ENCODE data around the gene CD177. TPM values are rescaled to one million over a fixed set of nuclear protein-coding genes. Genes with fewer than 3 reads are reported as not detected.

CD177 gene
- total and polyA plus RNA-seq, 7 donors = 0.03 to 1.1 (median 0.16) TPM; not detected in 2

DNA sequence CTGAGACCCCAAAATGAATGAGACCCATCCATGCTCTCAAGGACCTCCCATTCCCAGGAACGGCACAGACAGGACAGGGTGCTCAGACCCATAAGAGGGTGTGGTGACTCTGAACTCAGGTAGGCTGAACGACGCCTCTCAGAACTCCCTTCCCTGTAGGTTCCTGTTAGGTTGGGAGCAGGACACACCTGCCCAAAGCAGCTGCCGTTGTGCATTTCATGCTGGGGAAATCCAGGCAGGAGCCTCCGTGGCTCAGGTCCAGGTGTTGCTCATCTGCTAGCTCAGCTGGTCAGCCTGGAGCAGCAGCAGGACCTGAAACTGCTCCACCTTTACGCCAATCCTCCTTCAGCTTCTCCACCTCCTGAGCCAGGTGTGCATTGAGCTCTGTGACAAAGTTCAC lies 42.1 kb downstream of the CD177 start:
- no peak for ATAC-seq
- TF ChIP-seq, protein P1, sequence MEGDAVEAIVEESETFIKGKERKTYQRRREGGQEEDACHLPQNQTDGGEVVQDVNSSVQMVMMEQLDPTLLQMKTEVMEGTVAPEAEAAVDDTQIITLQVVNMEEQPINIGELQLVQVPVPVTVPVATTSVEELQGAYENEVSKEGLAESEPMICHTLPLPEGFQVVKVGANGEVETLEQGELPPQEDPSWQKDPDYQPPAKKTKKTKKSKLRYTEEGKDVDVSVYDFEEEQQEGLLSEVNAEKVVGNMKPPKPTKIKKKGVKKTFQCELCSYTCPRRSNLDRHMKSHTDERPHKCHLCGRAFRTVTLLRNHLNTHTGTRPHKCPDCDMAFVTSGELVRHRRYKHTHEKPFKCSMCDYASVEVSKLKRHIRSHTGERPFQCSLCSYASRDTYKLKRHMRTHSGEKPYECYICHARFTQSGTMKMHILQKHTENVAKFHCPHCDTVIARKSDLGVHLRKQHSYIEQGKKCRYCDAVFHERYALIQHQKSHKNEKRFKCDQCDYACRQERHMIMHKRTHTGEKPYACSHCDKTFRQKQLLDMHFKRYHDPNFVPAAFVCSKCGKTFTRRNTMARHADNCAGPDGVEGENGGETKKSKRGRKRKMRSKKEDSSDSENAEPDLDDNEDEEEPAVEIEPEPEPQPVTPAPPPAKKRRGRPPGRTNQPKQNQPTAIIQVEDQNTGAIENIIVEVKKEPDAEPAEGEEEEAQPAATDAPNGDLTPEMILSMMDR (IDR thresholded peaks at IDR 0.05) = no peak
- H3K4me3 ChIP-seq = no peak overlapping the region
- H3K27ac ChIP-seq = no peak overlapping the region
- 66 to 67% (median 67%) methylated on average over 6 of the region's 6 CpGs for WGBS, 3 donors
- no peaks in the 10 kb centered on the region for H3K4me1 ChIP-seq
- no peaks in the 10 kb centered on the region for H3K27me3 ChIP-seq (ENCODE audit: insufficient read depth in 3 of 3, low read length in 2 of 3)
- intact Hi-C loops (cut with DNase I) = no loop called here
- DNase-seq = no peak
- no peaks in the 10 kb centered on the region for H3K9me3 ChIP-seq
- no peaks in the 10 kb centered on the region for H3K36me3 ChIP-seq (ENCODE audit: insufficient read depth in 1 of 2, low read depth in 1 of 2)

DNA sequence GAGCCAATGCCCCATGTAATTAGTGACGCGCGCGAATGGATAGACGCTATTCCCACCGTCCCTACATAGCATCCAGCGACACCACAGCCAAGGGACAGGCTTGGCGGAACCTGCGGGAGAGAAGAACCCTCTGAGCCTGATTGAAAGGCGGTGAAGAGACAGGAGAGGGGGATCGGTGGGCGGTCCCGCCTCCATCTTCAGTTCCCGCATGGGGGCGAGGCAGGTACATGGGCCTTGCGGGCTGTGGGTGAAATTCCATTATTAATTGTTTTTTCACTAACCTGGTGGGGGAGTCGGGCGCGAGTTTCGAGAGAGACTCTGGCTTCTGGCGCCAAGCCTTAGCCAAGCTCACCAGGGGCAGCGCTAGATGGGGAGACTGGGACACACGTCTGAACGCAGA lies 52.8 kb downstream of the CD177 start:
- intact Hi-C loops (cut with DNase I) = no loop called here
- H3K36me3 ChIP-seq (ENCODE audit: insufficient read depth in 1 of 2, low read depth in 1 of 2) = no peaks in the 10 kb centered on the region
- H3K27ac ChIP-seq = no peak overlapping the region
- ATAC-seq (no peak), DNase-seq (no peak)
- TF ChIP-seq, protein P1 (IDR thresholded peaks at IDR 0.05) = no peak
- no peak overlapping the region for H3K4me3 ChIP-seq
- H3K4me1 ChIP-seq = no peaks in the 10 kb centered on the region
- H3K9me3 ChIP-seq = no peaks in the 10 kb centered on the region
- H3K27me3 ChIP-seq (ENCODE audit: insufficient read depth in 3 of 3, low read length in 2 of 3) = peaks cover 0 to 9% (median 1%) of the 10 kb centered on the region in 3 donors
- 44 to 51% (median 49%) methylated on average over 24 of the region's 24 CpGs for WGBS, 3 donors

DNA sequence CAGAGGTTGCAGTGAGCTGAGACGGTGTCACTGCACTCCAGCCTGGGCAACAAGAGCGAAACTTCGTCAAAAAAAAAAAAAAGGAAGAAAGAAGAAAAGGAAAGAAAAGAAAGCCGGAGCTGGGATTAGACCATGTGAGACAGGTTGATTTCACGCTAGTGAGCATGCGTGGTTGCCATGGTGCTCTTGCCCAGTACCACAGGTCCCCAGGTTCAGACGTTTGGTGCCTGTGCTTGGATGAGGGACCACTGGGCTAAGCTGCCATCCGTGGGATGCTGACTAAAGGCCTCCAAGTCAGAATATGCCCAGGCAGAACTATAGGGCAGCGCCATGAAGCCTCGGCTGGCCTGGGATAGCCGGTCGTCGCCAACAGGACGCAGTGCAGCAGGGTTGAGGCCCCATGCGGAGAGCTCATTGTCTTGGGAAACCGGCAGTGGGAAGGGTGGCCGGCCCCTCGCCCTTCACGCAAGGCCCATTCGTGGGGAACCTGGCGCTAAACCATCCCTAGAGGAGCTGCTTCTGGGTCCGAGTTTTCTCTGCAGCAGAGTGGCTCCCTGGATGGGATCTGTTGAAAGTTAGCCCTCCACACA lies 54.0 kb downstream of the CD177 start:
- TF ChIP-seq, protein P1 (IDR thresholded peaks at IDR 0.05) = no peak
- no peak overlapping the region for H3K4me3 ChIP-seq
- DNase-seq (no peak), ATAC-seq (no peak)
- no peaks in the 10 kb centered on the region for H3K36me3 ChIP-seq (ENCODE audit: insufficient read depth in 1 of 2, low read depth in 1 of 2)
- WGBS, 3 donors = 75 to 78% (median 76%) methylated on average over 22 of the region's 22 CpGs
- no peaks in the 10 kb centered on the region for H3K4me1 ChIP-seq
- no peaks in the 10 kb centered on the region for H3K9me3 ChIP-seq
- H3K27me3 ChIP-seq (ENCODE audit: insufficient read depth in 3 of 3, low read length in 2 of 3) = peaks cover 0 to 9% (median 1%) of the 10 kb centered on the region in 3 donors
- H3K27ac ChIP-seq = no peak overlapping the region
- intact Hi-C loops (cut with DNase I) = no loop called here

DNA sequence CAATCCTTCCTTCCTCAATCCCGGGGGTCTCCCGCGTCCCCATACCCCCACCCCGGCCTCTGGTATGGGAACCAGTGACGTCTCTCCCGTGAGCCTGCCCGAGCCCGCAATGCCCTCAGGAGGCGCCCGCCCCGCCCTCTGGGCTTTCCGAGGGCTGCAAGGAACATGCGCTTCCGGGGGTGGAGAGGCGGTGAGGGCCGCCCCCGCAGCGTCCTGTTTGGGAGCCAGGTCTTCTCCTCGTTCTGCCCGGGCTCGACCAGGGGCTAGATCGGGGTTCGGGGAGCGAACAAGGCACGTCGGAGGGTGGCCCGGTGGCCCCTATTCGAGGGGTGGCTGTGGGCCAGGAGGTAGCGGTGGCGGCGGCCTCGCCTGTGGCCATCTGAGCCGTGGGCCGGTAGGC lies 54.6 kb downstream of the CD177 start:
- Histone ChIP-seq H3K27ac (no peak overlapping the region), H3K4me3 (no peak overlapping the region), H3K4me1 (no peaks in the 10 kb centered on the region), H3K9me3 (no peaks in the 10 kb centered on the region), H3K27me3 (ENCODE audit: insufficient read depth in 3 of 3, low read length in 2 of 3) (peaks cover 0 to 9% (median 1%) of the 10 kb centered on the region in 3 donors), H3K36me3 (ENCODE audit: insufficient read depth in 1 of 2, low read depth in 1 of 2) (no peaks in the 10 kb centered on the region)
- DNase-seq (no peak), ATAC-seq (no peak)
- TF ChIP-seq, protein P1 (IDR thresholded peaks at IDR 0.05) = no peak
- intact Hi-C loops (cut with DNase I) = no loop called here
- 79 to 88% (median 82%) methylated on average over 31 to 34 of the region's 34 CpGs for WGBS, 3 donors

GRCh38 chr19:43409415-43409814 lies 55.9 kb downstream of the CD177 start:
- intact Hi-C loops (cut with DNase I) = no loop called here
- Histone ChIP-seq H3K9me3 (no peaks in the 10 kb centered on the region), H3K4me3 (no peak overlapping the region), H3K4me1 (no peaks in the 10 kb centered on the region), H3K27ac (no peak overlapping the region), H3K36me3 (ENCODE audit: insufficient read depth in 1 of 2, low read depth in 1 of 2) (no peaks in the 10 kb centered on the region), H3K27me3 (ENCODE audit: insufficient read depth in 3 of 3, low read length in 2 of 3) (peaks cover 0 to 9% (median 1%) of the 10 kb centered on the region in 3 donors)
- no peak for ATAC-seq
- TF ChIP-seq, protein P1 (IDR thresholded peaks at IDR 0.05) = no peak
- WGBS, 3 donors = 77 to 90% (median 80%) methylated on average over 1 of the region's 1 CpG
- no peak for DNase-seq

Data from psoas muscle (tissue), 8 donors.